Glutamatergic neuron (in vitro differentiated cells): ENCODE results near the gene CDK6. TPM values are rescaled to one million over a fixed set of nuclear protein-coding genes. Genes with fewer than 3 reads are reported as not detected.
A peak's percentile ranks its signal among the peaks of the same experiment; 100 is the strongest.

Experiments used
- DNase-seq: peaks from one replicate; pipeline ENCODE4 v3.0.0; 2022
- H3K27ac Mint-ChIP-seq: one replicate; pipeline ENCODE4 v1.8.0; 2020; ENCODE audit warnings: mild to moderate bottlenecking, mixed read lengths, inconsistent platforms; ENCODE audit not compliant: unreplicated experiment
- H3K27me3 Mint-ChIP-seq: one replicate; pipeline ENCODE4 v1.8.0; 2020; ENCODE audit warnings: mild to moderate bottlenecking, moderate library complexity, mixed read lengths, inconsistent platforms; ENCODE audit not compliant: unreplicated experiment
- H3K36me3 Mint-ChIP-seq: one replicate; pipeline ENCODE4 v1.8.0; 2020; ENCODE audit warnings: mild to moderate bottlenecking, mixed read lengths, inconsistent platforms; ENCODE audit not compliant: unreplicated experiment
- H3K4me1 Mint-ChIP-seq: one replicate; pipeline ENCODE4 v1.8.0; 2020; ENCODE audit warnings: mild to moderate bottlenecking, low read depth, mixed read lengths, inconsistent platforms; ENCODE audit not compliant: unreplicated experiment
- H3K4me3 Mint-ChIP-seq: one replicate; pipeline ENCODE4 v1.8.0; 2020; ENCODE audit warnings: mild to moderate bottlenecking, mixed read lengths, inconsistent platforms; ENCODE audit not compliant: unreplicated experiment
- H3K9me3 Mint-ChIP-seq: one replicate; pipeline ENCODE4 v1.8.0; 2020; ENCODE audit warnings: mild to moderate bottlenecking, moderate library complexity, mixed read lengths, inconsistent platforms; ENCODE audit not compliant: unreplicated experiment
- total RNA-seq: library from RNA; stranded (reverse); fragmentation: NEBNext Ultra II Directional; extraction: Animal tissue kit (Norgen Biotek cat#: 25700); gene quantifications from one replicate; pipeline ENCODE4 v1.2.1, GENCODE V29; 2021; ENCODE audit not compliant: unreplicated experiment
- TF ChIP-seq, protein P1 (sequence below): fragments of 200-600 bp; sonication (generic); IDR thresholded peaks from one replicate; pipeline ENCODE4 v1.5.0; 2021; ENCODE audit not compliant: partially characterized antibody, unreplicated experiment

The CDK6 gene
- total RNA-seq, 1 donor from 2014 or later = 111 TPM

DNA sequence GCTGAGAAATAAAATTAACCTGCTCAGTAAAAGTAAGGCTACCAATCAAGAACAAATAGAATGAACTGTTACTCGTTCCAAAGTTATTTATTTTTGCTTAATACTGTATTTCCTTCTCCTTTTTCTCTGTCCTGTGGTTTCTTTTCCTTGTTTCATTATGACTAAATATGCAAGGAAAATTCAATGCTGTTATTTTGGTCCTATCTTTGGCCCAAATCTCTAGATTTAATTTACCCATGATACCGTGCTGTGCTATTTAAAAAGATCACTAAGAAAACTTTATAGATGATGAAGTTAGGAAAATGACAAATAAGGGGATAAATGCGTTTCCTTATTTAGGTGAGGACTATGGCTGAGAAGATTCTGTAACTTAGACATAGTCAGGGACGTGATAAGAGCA lies 200.8 kb downstream of the CDK6 start:
- H3K27ac Mint-ChIP-seq = peak overlapping the region; percentile 98
- peak overlapping the region; percentile 60 for H3K4me3 Mint-ChIP-seq
- no peak for DNase-seq
- peaks cover 3% of the 10 kb centered on the region for H3K27me3 Mint-ChIP-seq
- H3K9me3 Mint-ChIP-seq = no peaks in the 10 kb centered on the region
- peaks cover 32% of the 10 kb centered on the region for H3K4me1 Mint-ChIP-seq
- TF ChIP-seq, protein P1, sequence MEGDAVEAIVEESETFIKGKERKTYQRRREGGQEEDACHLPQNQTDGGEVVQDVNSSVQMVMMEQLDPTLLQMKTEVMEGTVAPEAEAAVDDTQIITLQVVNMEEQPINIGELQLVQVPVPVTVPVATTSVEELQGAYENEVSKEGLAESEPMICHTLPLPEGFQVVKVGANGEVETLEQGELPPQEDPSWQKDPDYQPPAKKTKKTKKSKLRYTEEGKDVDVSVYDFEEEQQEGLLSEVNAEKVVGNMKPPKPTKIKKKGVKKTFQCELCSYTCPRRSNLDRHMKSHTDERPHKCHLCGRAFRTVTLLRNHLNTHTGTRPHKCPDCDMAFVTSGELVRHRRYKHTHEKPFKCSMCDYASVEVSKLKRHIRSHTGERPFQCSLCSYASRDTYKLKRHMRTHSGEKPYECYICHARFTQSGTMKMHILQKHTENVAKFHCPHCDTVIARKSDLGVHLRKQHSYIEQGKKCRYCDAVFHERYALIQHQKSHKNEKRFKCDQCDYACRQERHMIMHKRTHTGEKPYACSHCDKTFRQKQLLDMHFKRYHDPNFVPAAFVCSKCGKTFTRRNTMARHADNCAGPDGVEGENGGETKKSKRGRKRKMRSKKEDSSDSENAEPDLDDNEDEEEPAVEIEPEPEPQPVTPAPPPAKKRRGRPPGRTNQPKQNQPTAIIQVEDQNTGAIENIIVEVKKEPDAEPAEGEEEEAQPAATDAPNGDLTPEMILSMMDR = no peak
- no peaks in the 10 kb centered on the region for H3K36me3 Mint-ChIP-seq

DNA sequence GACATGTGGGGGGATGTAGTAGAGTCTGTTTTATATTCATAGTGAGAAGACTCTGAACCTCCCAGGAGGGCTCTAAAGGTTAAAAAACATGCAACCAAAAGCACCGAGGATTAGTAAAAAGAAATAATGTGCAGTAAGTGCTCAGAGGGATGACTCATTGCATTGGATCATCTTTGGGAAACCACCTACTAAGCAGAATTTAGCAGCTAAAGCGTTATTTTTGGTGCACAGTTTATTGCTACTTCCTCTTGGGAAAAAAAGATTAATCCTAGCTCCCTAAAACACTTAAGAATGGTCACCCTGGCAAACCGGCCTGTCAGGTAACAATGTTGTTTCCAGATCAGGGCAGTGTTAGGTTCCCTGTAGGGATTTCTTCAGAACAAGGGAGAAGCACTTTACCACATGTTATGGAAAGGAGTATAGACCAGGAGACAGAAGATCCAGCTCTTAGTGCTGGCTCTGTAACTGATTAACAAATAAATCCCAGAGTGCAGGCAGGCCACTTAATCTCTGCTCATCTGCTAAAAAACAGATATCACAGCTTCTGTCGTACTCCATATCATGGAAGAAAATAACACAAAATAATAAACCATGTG lies 201.4 kb downstream of the CDK6 start:
- peak overlapping the region; percentile 16 for H3K4me3 Mint-ChIP-seq
- H3K27me3 Mint-ChIP-seq = peaks cover 3% of the 10 kb centered on the region
- DNase-seq = no peak
- H3K9me3 Mint-ChIP-seq = no peaks in the 10 kb centered on the region
- peaks cover 33% of the 10 kb centered on the region for H3K4me1 Mint-ChIP-seq
- H3K36me3 Mint-ChIP-seq = peaks cover 4% of the 10 kb centered on the region
- TF ChIP-seq, protein P1 = no peak
- H3K27ac Mint-ChIP-seq = peak overlapping the region; percentile 98

DNA sequence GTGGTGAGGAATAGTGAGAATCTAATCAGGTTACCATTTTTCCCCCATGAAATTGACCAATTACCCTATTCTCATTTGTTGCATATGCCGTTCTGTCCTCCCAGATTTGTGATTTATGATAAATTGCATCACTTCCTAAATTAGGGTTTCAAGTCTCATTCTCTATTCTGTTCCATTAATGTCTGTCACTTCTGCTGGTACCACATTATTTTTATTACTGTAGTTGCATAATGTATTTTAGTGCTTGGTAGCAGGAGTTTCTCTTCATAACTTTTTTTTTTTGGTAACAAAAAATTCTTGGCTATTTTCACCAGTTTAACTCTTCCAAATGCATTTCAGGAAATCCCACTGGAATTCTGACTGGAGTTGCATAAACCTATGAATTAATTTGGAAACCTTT lies 202.2 kb downstream of the CDK6 start:
- H3K4me3 Mint-ChIP-seq = peak overlapping the region; percentile 57
- H3K9me3 Mint-ChIP-seq = peaks cover 2% of the 10 kb centered on the region
- peaks cover 4% of the 10 kb centered on the region for H3K36me3 Mint-ChIP-seq
- peak overlapping the region; percentile 85 for H3K27ac Mint-ChIP-seq
- peaks cover 3% of the 10 kb centered on the region for H3K27me3 Mint-ChIP-seq
- no peak for DNase-seq
- H3K4me1 Mint-ChIP-seq = peaks cover 33% of the 10 kb centered on the region
- TF ChIP-seq, protein P1 = no peak

DNA sequence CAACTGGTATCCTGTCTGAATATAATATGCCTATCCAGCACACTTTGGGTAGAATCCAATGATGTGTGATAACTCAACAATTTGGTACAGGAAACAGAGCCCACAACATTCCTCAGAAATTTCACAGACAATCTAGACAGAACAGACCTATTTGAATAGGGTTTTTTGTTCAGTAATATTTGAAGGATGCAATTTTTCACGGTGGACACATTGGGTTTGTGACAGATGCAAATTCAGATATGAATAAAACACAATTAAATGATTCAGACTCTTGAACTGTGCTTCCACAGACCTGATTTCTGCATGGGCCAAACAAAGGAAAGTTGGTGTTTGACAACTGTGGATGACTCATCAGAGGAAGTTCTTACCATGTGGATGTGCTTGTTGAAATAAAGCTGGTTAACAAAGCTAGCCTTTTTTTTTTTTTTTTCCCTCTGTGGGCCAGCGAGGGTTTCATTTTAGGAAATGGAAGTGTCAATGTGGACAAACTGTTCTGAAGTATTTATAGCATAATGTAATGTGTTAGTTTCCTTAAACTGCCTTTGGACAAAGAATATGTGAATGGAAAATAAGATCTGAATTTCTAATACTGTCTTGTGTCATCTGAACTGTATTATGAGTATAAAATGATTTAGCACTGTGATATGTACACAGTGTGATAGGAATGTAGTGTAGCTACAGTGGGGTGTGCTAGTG lies 203.0 kb downstream of the CDK6 start:
- Mint-ChIP-seq H3K4me3 (peak overlapping the region; percentile 52), H3K27ac (peak overlapping the region; percentile 93), H3K4me1 (peaks cover 33% of the 10 kb centered on the region), H3K9me3 (peaks cover 2% of the 10 kb centered on the region), H3K36me3 (peaks cover 8% of the 10 kb centered on the region), H3K27me3 (peaks cover 2% of the 10 kb centered on the region)
- TF ChIP-seq, protein P1 = no peak
- DNase-seq = no peak

DNA sequence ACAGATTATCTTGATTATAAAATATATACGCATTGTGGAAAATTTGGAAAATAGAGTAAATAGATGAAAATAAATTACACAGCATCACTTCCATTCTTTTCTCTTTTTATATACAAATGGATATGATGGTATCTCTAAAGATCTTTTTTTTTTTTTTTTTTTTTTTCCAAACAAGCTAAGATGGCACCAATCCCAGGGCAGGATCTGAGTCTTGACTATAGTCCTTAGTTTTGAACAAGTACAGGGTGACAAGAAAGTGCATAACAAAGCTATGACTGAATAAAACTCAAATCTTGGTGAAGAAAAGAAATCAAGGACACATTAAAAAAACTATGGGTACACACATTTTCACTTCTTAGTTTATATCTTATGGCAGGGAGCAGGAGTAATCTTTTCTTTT lies 203.6 kb downstream of the CDK6 start:
- H3K4me3 Mint-ChIP-seq = no peak overlapping the region
- H3K27me3 Mint-ChIP-seq = no peaks in the 10 kb centered on the region
- TF ChIP-seq, protein P1 = no peak
- peak overlapping the region; percentile 93 for H3K27ac Mint-ChIP-seq
- no peak for DNase-seq
- peaks cover 2% of the 10 kb centered on the region for H3K9me3 Mint-ChIP-seq
- peaks cover 33% of the 10 kb centered on the region for H3K4me1 Mint-ChIP-seq
- peaks cover 12% of the 10 kb centered on the region for H3K36me3 Mint-ChIP-seq
